OCI-M1 (cell line): ENCODE results near the gene NCS1.
"Not testable (repeated sequence)": the region's sequence is repeated elsewhere in the genome, so short reads cannot be mapped to it uniquely, and the experiment has no call there.

ENCODE experiments used
- DNase-seq: peaks from one replicate; lab custom pipeline; 2025; lab: John Stamatoyannopoulos, UW

The NCS1 gene

GRCh38 chr9:130264414-130265350 lies 92.5 kb downstream of the NCS1 start:
- no peak for DNase-seq

GRCh38 chr9:130265431-130266235 lies 93.4 kb downstream of the NCS1 start, which contains the start of gene HMCN2:
Gene HMCN2, plus strand, starts transcription at chr9:130265760. Its CDS starts 119 bp downstream, at chr9:130265879.
- DNase-seq = no peak

- no peak for DNase-seq
Observed at GRCh38 chr9:130266236-130267098, 94.3 kb downstream of the NCS1 start.

- DNase-seq = no peak
Observed at GRCh38 chr9:130267930-130268329, 95.7 kb downstream of the NCS1 start.

GRCh38 chr9:130268521-130269211 lies 96.5 kb downstream of the NCS1 start:
- DNase-seq = peak; percentile 23

GRCh38 chr9:130271473-130271872 lies 99.3 kb downstream of the NCS1 start:
- DNase-seq = no peak

GRCh38 chr9:130275156-130275555 lies 103.0 kb downstream of the NCS1 start:
- no peak for DNase-seq

GRCh38 chr9:130276121-130276520 lies 103.9 kb downstream of the NCS1 start:
- no peak for DNase-seq

- no peak for DNase-seq
Observed at GRCh38 chr9:130276955-130277354, 104.8 kb downstream of the NCS1 start.

- DNase-seq = not testable (repeated sequence)
Observed at GRCh38 chr9:130277525-130277924, 105.3 kb downstream of the NCS1 start.

GRCh38 chr9:130283539-130284248 lies 111.5 kb downstream of the NCS1 start:
- DNase-seq = no peak

GRCh38 chr9:130284249-130284625 lies 112.0 kb downstream of the NCS1 start:
- no peak for DNase-seq

- no peak for DNase-seq
Observed at GRCh38 chr9:130284690-130285089, 112.5 kb downstream of the NCS1 start.

- DNase-seq = no peak
Observed at GRCh38 chr9:130285271-130285670, 113.1 kb downstream of the NCS1 start.

GRCh38 chr9:130286072-130286770 lies 114.0 kb downstream of the NCS1 start:
- no peak for DNase-seq
